Measurements from ENCODE around the gene ZNF684.

GRCh38 chr1:40532844-40533424 is 1.5 kb downstream of the ZNF684 start:
- TF ChIP-seq CTCF (IDR thresholded peaks at IDR 0.05; ENCODE audit: control extremely low read depth in 1 of 3, insufficient read depth in 1 of 3, low read depth in 1 of 3, low read length in 3 of 3) (peak in 2 of 3 experiments; percentile 62 to 76; a peak in 3 of 4 replicates), RAD21 (IDR thresholded peaks at IDR 0.05 in 1 of 2, conservative IDR thresholded peaks at IDR 0.05 in 1 of 2; ENCODE audit: low read depth in 2 of 2, low read length in 2 of 2) (peak; percentile 40 to 54), FOSL1 (IDR thresholded peaks at IDR 0.05; ENCODE audit: insufficient read depth, low read depth, low read length) (no peak), POLR2A (IDR thresholded peaks at IDR 0.05; ENCODE audit: control extremely low read depth in 1 of 2, low read depth in 2 of 2, low read length in 2 of 2) (no peak), YY1 (IDR thresholded peaks at IDR 0.05; ENCODE audit: low read depth, low read length) (no peak), CBX8 (IDR thresholded peaks at IDR 0.05; ENCODE audit: borderline replicate concordance, low read depth, low read length) (no peak), MAFK (IDR thresholded peaks at IDR 0.05; ENCODE audit: low read depth, low read length) (no peak), EP300 (IDR thresholded peaks at IDR 0.05; ENCODE audit: borderline replicate concordance in 1 of 2, low read depth in 2 of 2, low read length in 2 of 2) (no peak)

Data from H1 (cell line).